Retinal pigment epithelial cell (primary cell): ENCODE results near the gene CBR3.
"Not testable (repeated sequence)": the region's sequence is repeated elsewhere in the genome, so short reads cannot be mapped to it uniquely, and the experiment has no call there.

Source experiments
- DNase-seq: peaks from one replicate; pipeline ENCODE4 v3.0.0-alpha.2; 2010; ENCODE audit warnings: low read depth
- H3K4me3 ChIP-seq: 2 replicates; pipeline ENCODE4 v1.5.1; 2011; ENCODE audit warnings: mild to moderate bottlenecking, low read length, control low read depth, moderate library complexity
- TF ChIP-seq, protein P1 (sequence below): conservative IDR thresholded peaks from 2 replicates; pipeline ENCODE4 v1.5.1; 2011; ENCODE audit warnings: low read depth, low read length, control low read depth, inconsistent platforms

The CBR3 gene

DNA sequence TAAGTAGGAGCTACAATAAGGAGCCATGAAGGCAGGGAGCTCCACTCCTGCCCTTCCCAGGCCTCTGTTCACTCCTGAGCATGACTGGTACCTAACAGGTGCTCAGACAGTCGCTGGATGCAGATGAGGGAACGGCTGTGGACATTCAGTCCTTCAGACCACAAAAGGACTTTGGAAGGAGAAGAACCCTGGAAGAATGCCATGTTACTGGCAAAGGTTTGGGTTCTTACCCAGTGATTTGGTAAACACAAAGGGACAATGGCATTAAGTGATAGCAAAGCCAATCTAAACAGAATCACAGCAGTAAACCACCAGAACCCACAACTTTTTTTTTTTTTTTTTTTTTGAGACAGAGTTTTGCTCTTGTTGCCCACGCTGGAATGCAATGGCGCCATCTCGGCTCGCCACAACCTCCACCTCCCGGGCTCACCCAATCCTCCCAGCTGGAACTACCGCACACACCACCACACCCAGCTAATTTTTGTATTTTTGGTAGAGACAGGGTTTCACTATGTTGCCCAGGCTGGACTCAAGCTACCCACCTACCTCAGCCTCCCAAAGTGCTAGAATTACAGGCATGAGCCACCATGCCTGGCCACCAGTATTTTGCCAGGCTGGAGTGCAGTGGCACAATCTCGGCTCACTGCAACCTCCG is 7.5 kb upstream of the CBR3 start:
- TF ChIP-seq, protein P1, sequence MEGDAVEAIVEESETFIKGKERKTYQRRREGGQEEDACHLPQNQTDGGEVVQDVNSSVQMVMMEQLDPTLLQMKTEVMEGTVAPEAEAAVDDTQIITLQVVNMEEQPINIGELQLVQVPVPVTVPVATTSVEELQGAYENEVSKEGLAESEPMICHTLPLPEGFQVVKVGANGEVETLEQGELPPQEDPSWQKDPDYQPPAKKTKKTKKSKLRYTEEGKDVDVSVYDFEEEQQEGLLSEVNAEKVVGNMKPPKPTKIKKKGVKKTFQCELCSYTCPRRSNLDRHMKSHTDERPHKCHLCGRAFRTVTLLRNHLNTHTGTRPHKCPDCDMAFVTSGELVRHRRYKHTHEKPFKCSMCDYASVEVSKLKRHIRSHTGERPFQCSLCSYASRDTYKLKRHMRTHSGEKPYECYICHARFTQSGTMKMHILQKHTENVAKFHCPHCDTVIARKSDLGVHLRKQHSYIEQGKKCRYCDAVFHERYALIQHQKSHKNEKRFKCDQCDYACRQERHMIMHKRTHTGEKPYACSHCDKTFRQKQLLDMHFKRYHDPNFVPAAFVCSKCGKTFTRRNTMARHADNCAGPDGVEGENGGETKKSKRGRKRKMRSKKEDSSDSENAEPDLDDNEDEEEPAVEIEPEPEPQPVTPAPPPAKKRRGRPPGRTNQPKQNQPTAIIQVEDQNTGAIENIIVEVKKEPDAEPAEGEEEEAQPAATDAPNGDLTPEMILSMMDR = no peak
- H3K4me3 ChIP-seq = no peak overlapping the region
- DNase-seq = no peak

DNA sequence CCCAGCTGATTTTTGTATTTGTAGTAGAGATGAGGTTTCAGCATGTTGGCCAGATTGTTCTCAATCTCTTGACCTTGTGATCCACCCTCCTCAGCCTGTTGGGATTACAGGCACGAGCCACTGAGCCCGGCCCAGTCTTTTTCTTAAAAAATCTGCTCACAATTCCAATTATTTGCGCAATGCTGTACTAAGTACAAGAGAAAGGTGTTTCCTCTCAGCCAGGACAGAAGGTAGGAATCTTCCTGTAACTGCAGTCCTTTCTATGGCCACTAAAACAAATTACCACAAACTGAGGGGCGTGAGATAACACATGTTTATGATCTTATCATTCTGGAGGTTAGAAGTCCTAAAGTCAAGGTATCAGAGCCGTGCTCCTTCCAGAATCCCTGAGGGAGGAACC is 6.9 kb upstream of the CBR3 start:
- no peak for DNase-seq
- TF ChIP-seq, protein P1 = peak; percentile 0
- H3K4me3 ChIP-seq = no peak overlapping the region

DNA sequence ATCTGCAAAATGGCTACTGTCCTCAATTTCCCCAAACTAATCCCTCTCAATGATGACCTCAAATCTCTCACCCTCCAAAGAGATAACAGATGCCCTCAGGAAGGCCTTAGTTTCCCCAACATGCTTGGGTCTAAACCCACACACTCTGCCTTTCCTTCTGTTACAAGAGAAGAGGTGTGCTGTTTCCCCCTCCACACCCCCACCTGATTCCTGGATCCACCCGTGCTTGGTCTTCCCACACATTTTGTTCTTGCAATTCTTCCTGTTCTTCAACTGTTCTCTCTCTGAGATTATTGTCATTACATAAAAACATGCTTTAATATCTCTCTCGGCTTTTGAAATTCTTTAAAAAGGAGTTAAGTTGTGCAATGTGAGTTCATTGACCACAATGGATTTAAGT is 5.7 kb upstream of the CBR3 start:
- H3K4me3 ChIP-seq = no peak overlapping the region
- no peak for DNase-seq
- TF ChIP-seq, protein P1 = no peak

DNA sequence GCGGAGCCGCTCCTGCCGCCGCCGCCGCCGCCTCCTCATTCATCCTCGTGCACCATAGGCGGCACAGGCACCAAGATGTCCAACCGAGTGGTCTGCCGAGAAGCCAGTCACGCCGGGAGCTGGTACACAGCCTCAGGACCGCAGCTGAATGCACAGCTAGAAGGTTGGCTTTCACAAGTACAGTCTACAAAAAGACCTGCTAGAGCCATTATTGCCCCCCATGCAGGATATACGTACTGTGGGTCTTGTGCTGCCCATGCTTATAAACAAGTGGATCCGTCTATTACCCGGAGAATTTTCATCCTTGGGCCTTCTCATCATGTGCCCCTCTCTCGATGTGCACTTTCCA is 4.5 kb upstream of the CBR3 start:
- not testable (repeated sequence) for DNase-seq
- peak overlapping the region; percentile 26 for H3K4me3 ChIP-seq

DNA sequence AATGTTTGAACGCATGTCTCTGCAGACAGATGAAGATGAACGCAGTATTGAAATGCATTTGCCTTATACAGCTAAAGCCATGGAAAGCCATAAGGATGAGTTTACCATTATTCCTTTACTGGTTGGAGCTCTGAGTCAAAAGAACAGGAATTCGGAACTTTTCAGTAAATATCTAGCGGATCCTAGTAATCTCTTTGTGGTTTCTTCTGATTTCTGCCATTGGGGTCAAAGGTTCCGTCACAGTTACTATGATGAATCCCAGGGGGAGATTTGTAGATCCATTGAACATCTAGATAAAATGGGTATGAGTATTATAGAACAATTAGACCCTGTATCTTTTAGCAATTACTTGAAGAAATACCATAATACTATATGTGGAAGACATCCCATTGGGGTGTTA is 4.0 kb upstream of the CBR3 start:
- not testable (repeated sequence) for DNase-seq, H3K4me3 ChIP-seq

DNA sequence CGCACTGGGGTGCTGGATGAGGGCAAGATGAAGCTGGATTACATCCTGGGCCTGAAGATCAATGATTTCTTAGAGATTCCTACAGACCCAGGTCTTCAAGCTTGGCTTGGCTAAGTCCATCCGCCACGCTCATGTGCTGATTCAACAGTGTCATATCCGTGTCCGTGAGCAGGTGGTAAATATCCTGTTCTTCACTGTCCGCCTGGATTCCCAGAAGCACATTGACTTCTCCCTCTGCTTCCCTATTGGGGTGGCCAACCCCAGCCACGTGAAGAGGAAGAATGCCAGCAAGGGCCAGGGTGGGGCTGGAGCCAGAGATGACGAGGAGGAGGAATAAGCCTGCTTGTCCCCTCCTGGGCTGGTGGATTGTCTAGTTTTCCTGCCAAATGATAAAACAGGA is 2.2 kb upstream of the CBR3 start:
- TF ChIP-seq, protein P1 = no peak
- DNase-seq = no peak
- no peak overlapping the region for H3K4me3 ChIP-seq

DNA sequence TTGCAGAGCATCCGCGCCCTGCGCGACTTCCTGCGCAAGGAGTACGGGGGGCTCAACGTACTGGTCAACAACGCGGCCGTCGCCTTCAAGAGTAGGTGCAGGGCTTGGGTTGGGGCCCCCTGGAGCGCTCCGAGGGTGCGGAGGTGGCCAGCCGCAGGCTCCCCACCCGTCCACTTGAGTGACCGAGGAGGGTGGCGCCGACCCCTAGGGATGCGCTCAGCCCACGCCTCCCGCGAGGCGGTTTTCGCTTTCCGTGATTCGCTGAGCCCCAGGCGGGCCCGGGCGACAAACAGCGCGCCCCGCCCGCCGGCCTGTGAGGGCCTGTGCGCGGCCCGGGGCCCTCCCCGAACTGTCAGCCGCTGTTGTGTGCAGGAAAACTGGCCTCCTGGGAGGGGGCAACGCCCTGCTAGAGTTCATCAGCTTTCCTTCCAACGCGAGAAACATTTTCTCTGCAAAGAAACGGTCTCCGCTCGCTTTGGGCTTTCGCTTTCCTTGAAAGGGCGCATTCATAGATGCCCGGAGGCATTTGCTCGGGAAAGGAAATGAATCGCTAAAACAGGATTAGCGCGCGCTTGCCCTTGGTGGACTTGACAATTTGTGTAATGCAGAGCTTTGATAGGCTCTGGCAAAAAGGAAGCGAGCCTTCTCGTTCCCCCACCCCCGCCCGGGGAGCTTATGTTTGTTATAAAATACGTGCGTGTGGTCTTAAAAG is 668 bp downstream of the CBR3 start:
- H3K4me3 ChIP-seq = peak overlapping the region; percentile 63
- DNase-seq = peak; percentile 34
- TF ChIP-seq, protein P1 = no peak

DNA sequence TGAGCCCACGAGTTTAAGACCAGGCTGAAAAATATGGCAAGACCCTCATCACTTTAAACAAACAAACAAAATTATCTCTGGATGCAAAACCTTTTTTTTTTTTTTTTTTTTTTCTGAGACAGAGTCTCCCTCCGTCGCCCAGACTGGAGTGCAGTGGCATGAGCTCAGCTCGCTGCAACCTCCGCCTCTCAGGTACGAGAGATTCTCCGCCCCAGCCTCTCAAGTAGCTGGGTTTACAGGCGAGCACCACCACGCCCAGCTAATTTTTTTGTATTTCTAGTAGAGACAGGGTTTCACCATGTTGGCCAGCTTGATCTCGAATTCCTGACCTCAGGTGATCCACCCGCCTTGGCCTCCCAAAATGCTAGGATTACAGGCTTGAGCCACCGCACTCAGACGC is 4.9 kb downstream of the CBR3 start:
- H3K4me3 ChIP-seq, DNase-seq: not testable (repeated sequence)

DNA sequence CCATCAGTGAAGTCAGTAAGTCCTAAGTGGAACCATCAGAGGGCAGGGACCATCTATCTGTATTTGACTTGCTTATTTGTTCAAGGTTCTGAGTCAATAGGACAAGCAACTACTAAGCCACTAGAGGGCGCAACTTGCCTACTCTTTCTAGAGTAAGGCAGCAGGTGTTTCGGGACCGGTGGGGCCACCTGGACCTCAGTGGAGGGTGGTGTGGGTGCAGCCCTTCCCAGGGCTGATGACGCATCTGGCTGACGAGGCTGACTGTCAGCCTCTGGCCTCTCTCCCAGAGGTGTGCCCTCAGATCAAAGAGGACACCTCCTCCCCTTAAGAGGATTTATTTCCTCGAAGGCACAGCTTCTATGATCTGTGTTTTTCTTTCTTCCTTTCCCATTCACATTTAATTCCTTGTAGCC is 6.6 kb downstream of the CBR3 start:
- TF ChIP-seq, protein P1 = peak; percentile 85
- H3K4me3 ChIP-seq = no peak overlapping the region
- peak; percentile 65 for DNase-seq

DNA sequence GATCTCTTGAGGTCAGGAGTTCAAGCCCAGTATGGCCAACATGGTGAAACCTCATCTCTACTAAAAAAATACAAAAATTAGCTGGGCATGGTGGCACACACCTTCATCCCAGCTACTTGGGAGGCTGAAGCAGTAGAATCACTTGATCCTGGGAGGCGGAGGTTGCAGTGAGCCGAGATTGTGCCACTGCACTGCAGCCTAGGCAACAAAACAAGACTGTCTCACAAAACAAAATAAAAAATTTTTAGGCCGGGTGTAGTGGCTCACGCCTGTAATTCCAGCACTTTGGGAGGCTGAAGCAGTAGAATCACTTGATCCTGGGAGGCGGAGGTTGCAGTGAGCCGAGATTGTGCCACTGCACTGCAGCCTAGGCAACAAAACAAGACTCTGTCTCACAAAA is 9.4 kb downstream of the CBR3 start:
- not testable (repeated sequence) for H3K4me3 ChIP-seq, DNase-seq
